Esophagus (tissue), 2 donors: ENCODE results near the gene NR2C2AP. TPM values are rescaled to one million over a fixed set of nuclear protein-coding genes. Genes with fewer than 3 reads are reported as not detected.
A peak's percentile ranks its signal among the peaks of the same experiment; 100 is the strongest.

Source experiments
- H3K27ac ChIP-seq, 2 donors: one replicate each; pipeline ENCODE4 v1.5.1; 2013; ENCODE audit warnings: low read depth in 2 of 2, mild to moderate bottlenecking in 2 of 2, inconsistent platforms in 1 of 2, low read length in 1 of 2, moderate library complexity in 1 of 2
- H3K27me3 ChIP-seq, 2 donors: one replicate each; pipeline ENCODE4 v1.6.1; 2013; ENCODE audit warnings: low read length in 2 of 2, control low read depth in 1 of 2, mild to moderate bottlenecking in 1 of 2; ENCODE audit not compliant: insufficient read depth in 2 of 2, control insufficient read depth in 1 of 2
- H3K36me3 ChIP-seq, 2 donors: one replicate each; pipeline ENCODE4 v1.6.1; 2013; ENCODE audit warnings: low read length in 1 of 2; ENCODE audit not compliant: control insufficient read depth in 2 of 2, insufficient read depth in 2 of 2
- H3K4me1 ChIP-seq, 2 donors: one replicate each; pipeline ENCODE4 v1.6.1; 2013; ENCODE audit warnings: low read length in 1 of 2; ENCODE audit not compliant: control insufficient read depth in 2 of 2, insufficient read depth in 2 of 2
- H3K4me3 ChIP-seq, 2 donors: one replicate each; pipeline ENCODE4 v1.5.1; 2013; ENCODE audit warnings: low read length in 2 of 2, mild to moderate bottlenecking in 2 of 2, low read depth in 1 of 2, moderate library complexity in 1 of 2
- H3K9me3 ChIP-seq, 2 donors: one replicate each; pipeline ENCODE4 v1.6.1; 2013; ENCODE audit warnings: mild to moderate bottlenecking in 2 of 2, low read depth in 1 of 2, low read length in 1 of 2, moderate library complexity in 1 of 2; ENCODE audit not compliant: control insufficient read depth in 2 of 2, insufficient read depth in 1 of 2
- WGBS, 2 donors: extraction: QIAGEN DNeasy Blood & Tissue Kit; methylation state at CpG; one replicate each; pipeline ENCODE4 v1.1.7; 2013; 5-methylcytosine and 5-hydroxymethylcytosine counted together
- polyA plus RNA-seq, 2 donors: library from polyadenylated mRNA; stranded (reverse); fragments of 200-250 nt; gene quantifications; one replicate each; pipeline ENCODE4 v1.2.3, GENCODE V29; 2013
- donor health status: healthy with polysubstance abuse.
- donor health status: Bipolar disorder and iron deficiency.

The NR2C2AP gene
- polyA plus RNA-seq, 2 donors, result 20.1 to 21.9 TPM

GRCh38 chr19:19170873-19171672, 32.1 kb downstream of the NR2C2AP start:
- H3K4me3 ChIP-seq, result no peak overlapping the region
- no peak overlapping the region for H3K27ac ChIP-seq
- peaks cover 2 to 6% of the 10 kb centered on the region in 2 donors for H3K4me1 ChIP-seq
- WGBS, 2 donors, result 81 to 83% methylated on average over 6 of the region's 6 CpGs
- H3K9me3 ChIP-seq, result no peaks in the 10 kb centered on the region
- H3K27me3 ChIP-seq, result no peaks in the 10 kb centered on the region
- H3K36me3 ChIP-seq, result peaks cover 0 to under 1% of the 10 kb centered on the region in 2 donors

- Histone ChIP-seq H3K4me1 (peaks cover 2 to 6% of the 10 kb centered on the region in 2 donors), H3K27ac (no peak within 1 kb of the TSS), H3K27me3 (no peaks in the 10 kb centered on the region), H3K4me3 (peak within 1 kb of the TSS in 1 of 2 donors; percentile 12), H3K9me3 (no peaks in the 10 kb centered on the region), H3K36me3 (no peaks in the 10 kb centered on the region)
- WGBS, 2 donors, result 15 to 16% methylated on average over 56 of the region's 56 CpGs
Measured at GRCh38 chr19:19170053-19170872, 33.0 kb downstream of the NR2C2AP start, which contains the start of gene MEF2B. Gene MEF2B, minus strand, starts transcription at chr19:19170263. Its CDS starts 19,528 bp downstream, at chr19:19150735.

GRCh38 chr19:19169236-19170052, 33.8 kb downstream of the NR2C2AP start:
- 75 to 81% methylated on average over 9 of the region's 9 CpGs for WGBS, 2 donors

GRCh38 chr19:19167612-19168011, 35.6 kb downstream of the NR2C2AP start:
- Histone ChIP-seq H3K4me1 (peaks cover 2 to 6% of the 10 kb centered on the region in 2 donors), H3K9me3 (no peaks in the 10 kb centered on the region), H3K27me3 (no peaks in the 10 kb centered on the region), H3K36me3 (no peaks in the 10 kb centered on the region), H3K4me3 (no peak overlapping the region), H3K27ac (no peak overlapping the region)
- WGBS, 2 donors, result 86 to 87% methylated on average over 3 of the region's 3 CpGs

More at GRCh38 chr19:19169236-19170052, 33.8 kb downstream of the NR2C2AP start:
- H3K4me3 ChIP-seq, result peak overlapping the region in 1 of 2 donors; percentile 12
- no peaks in the 10 kb centered on the region for H3K36me3 ChIP-seq
- no peaks in the 10 kb centered on the region for H3K9me3 ChIP-seq
- H3K27ac ChIP-seq, result no peak overlapping the region
- H3K27me3 ChIP-seq, result no peaks in the 10 kb centered on the region
- peaks cover 2 to 6% of the 10 kb centered on the region in 2 donors for H3K4me1 ChIP-seq

GRCh38 chr19:19165396-19165795, 37.8 kb downstream of the NR2C2AP start:
- H3K27me3 ChIP-seq, result no peaks in the 10 kb centered on the region
- no peak overlapping the region for H3K27ac ChIP-seq
- H3K4me3 ChIP-seq, result no peak overlapping the region
- 94 to 98% methylated on average over 1 of the region's 1 CpG for WGBS, 2 donors
- H3K9me3 ChIP-seq, result no peaks in the 10 kb centered on the region
- peaks cover 2 to 6% of the 10 kb centered on the region in 2 donors for H3K4me1 ChIP-seq
- H3K36me3 ChIP-seq, result no peaks in the 10 kb centered on the region

GRCh38 chr19:19162495-19162894, 40.7 kb downstream of the NR2C2AP start:
- no peak overlapping the region for H3K4me3 ChIP-seq
- WGBS, 2 donors, result 88 to 89% methylated on average over 7 of the region's 7 CpGs

GRCh38 chr19:19160461-19161035, 42.7 kb downstream of the NR2C2AP start:
- H3K27ac ChIP-seq, result no peak overlapping the region
- no peak overlapping the region for H3K4me3 ChIP-seq
- H3K27me3 ChIP-seq, result no peaks in the 10 kb centered on the region
- no peaks in the 10 kb centered on the region for H3K36me3 ChIP-seq
- no peaks in the 10 kb centered on the region for H3K9me3 ChIP-seq
- WGBS, 2 donors, result 66 to 71% methylated on average over 21 to 26 of the region's 26 CpGs
- H3K4me1 ChIP-seq, result no peaks in the 10 kb centered on the region

More at GRCh38 chr19:19162495-19162894, 40.7 kb downstream of the NR2C2AP start:
- H3K4me1 ChIP-seq, result no peaks in the 10 kb centered on the region
- H3K27ac ChIP-seq, result no peak overlapping the region
- H3K27me3 ChIP-seq, result no peaks in the 10 kb centered on the region
- H3K9me3 ChIP-seq, result no peaks in the 10 kb centered on the region
- no peaks in the 10 kb centered on the region for H3K36me3 ChIP-seq

GRCh38 chr19:19159534-19159933, 43.7 kb downstream of the NR2C2AP start:
- Histone ChIP-seq H3K4me1 (no peaks in the 10 kb centered on the region), H3K27me3 (no peaks in the 10 kb centered on the region), H3K36me3 (no peaks in the 10 kb centered on the region), H3K27ac (no peak overlapping the region), H3K4me3 (no peak overlapping the region), H3K9me3 (no peaks in the 10 kb centered on the region)
- WGBS, 2 donors, result 90 to 91% methylated on average over 4 of the region's 4 CpGs

GRCh38 chr19:19157808-19158207, 45.4 kb downstream of the NR2C2AP start:
- Histone ChIP-seq H3K9me3 (no peaks in the 10 kb centered on the region), H3K27me3 (no peaks in the 10 kb centered on the region), H3K4me1 (no peaks in the 10 kb centered on the region), H3K27ac (no peak overlapping the region), H3K4me3 (no peak overlapping the region), H3K36me3 (no peaks in the 10 kb centered on the region)
- WGBS, 2 donors, result 78 to 79% methylated on average over 6 of the region's 6 CpGs
